HEK293T (cell line): ENCODE data around the gene FLNB.

Source experiments
- CTCF ChIA-PET: fragments of 350-600 bp; formaldehyde crosslinking; extraction: SDS; loops from one replicate; lab custom pipeline; 2021; ENCODE audit warnings: antibody characterized with exemption, inconsistent platforms; lab: Yijun Ruan, JAX
- POLR2A ChIA-PET: fragments of 350-600 bp; formaldehyde crosslinking; extraction: SDS; loops from one replicate; lab custom pipeline; 2020; ENCODE audit warnings: antibody characterized with exemption, inconsistent platforms; lab: Yijun Ruan, JAX
- DNase-seq: peaks from one replicate; pipeline ENCODE4 v3.0.0; 2012; ENCODE audit warnings: mixed read lengths; ENCODE audit errors: extremely low spot score
- ARNT ChIP-seq: fragments of 450-650 bp; IDR thresholded peaks from 2 replicates; pipeline ENCODE4 v1.6.1; 2017; ENCODE audit warnings: mild to moderate bottlenecking
- BHLHE40 ChIP-seq: fragments of 450-650 bp; IDR thresholded peaks from 2 replicates; pipeline ENCODE4 v1.6.1; 2016; ENCODE audit warnings: mild to moderate bottlenecking, moderate library complexity, borderline replicate concordance
- CTBP1 ChIP-seq: fragments of 450-650 bp; IDR thresholded peaks from 2 replicates; pipeline ENCODE4 v1.6.1; 2016; ENCODE audit warnings: borderline replicate concordance
- ELF4 ChIP-seq: fragments of 450-650 bp; IDR thresholded peaks from 2 replicates; pipeline ENCODE4 v1.6.1; 2017; ENCODE audit warnings: antibody characterized with exemption
- FOXA1 ChIP-seq: fragments of 450-650 bp; IDR thresholded peaks from 2 replicates; pipeline ENCODE4 v1.6.1; 2016; ENCODE audit warnings: mild to moderate bottlenecking
- FOXK2 ChIP-seq: fragments of 450-650 bp; IDR thresholded peaks from 2 replicates; pipeline ENCODE4 v1.6.1; 2016; ENCODE audit warnings: mild to moderate bottlenecking
- FOXM1 ChIP-seq: fragments of 450-650 bp; IDR thresholded peaks from 2 replicates; pipeline ENCODE4 v1.6.1; 2017; ENCODE audit warnings: mild to moderate bottlenecking, borderline replicate concordance
- HDGF ChIP-seq: fragments of 450-650 bp; IDR thresholded peaks from 2 replicates; pipeline ENCODE4 v1.6.1; 2017; ENCODE audit warnings: antibody characterized with exemption, borderline replicate concordance
- L3MBTL2 ChIP-seq: fragments of 450-650 bp; conservative IDR thresholded peaks from 2 replicates; pipeline ENCODE4 v1.6.1; 2016; ENCODE audit warnings: mild to moderate bottlenecking
- LEF1 ChIP-seq: fragments of 450-650 bp; IDR thresholded peaks from 2 replicates; pipeline ENCODE4 v1.6.1; 2017; ENCODE audit warnings: mild to moderate bottlenecking, borderline replicate concordance
- NFRKB ChIP-seq: fragments of 450-650 bp; IDR thresholded peaks from 2 replicates; pipeline ENCODE4 v1.6.1; 2016; ENCODE audit warnings: mild to moderate bottlenecking, moderate library complexity
- SP1 ChIP-seq: fragments of 450-650 bp; IDR thresholded peaks from 2 replicates; pipeline ENCODE4 v1.6.1; 2017
- SUZ12 ChIP-seq: fragments of 450-650 bp; IDR thresholded peaks from 2 replicates; pipeline ENCODE4 v1.6.1; 2016; ENCODE audit warnings: mild to moderate bottlenecking
- TARDBP ChIP-seq: fragments of 450-650 bp; IDR thresholded peaks from 2 replicates; pipeline ENCODE4 v1.6.1; 2016
- ZNF384 ChIP-seq: fragments of 450-650 bp; IDR thresholded peaks from 2 replicates; pipeline ENCODE4 v1.6.1; 2016
- TF ChIP-seq, protein P1 (sequence below): fragments of 450-650 bp; IDR thresholded peaks from 2 replicates; pipeline ENCODE4 v1.6.1; 2016

Gene FLNB

DNA sequence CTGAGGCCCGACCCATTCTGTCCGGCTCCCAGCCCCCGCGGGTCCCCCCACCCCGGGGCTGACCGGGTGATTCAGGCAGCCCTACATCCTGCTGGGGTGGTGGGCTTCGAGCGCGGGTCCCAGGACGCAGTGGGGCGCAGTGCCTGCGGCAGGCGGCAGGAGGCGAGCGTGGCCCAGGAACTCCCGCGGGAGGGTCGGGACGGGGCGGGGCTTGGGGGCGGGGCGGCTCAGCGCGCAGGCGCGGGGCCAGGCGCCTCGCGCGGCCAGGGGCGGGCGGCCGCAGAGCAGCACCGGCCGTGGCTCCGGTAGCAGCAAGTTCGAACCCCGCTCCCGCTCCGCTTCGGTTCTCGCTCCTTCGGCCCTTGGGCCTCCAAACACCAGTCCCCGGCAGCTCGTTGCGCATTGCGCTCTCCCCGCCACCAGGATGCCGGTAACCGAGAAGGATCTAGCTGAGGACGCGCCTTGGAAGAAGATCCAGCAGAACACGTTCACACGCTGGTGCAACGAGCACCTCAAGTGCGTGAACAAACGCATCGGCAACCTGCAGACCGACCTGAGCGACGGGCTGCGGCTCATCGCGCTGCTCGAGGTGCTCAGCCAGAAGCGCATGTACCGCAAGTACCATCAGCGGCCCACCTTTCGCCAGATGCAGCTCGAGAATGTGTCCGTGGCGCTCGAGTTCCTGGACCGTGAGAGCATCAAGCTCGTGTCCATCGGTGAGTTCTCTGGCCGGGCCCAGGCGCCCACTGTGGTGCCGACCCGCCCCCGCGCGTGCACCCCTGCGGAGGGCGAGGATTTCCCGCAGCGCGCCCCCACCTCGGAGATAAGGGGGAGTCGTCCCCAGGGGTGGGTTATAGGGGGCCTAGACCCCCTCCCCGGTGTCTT, at the start of gene FLNB:
Gene FLNB, plus strand, starts transcription at position 282 of the 885 bp plus-strand sequence. Its CDS starts 143 bp downstream, at position 425.
- peak; percentile 97 for DNase-seq
- TF ChIP-seq TARDBP (no peak), L3MBTL2 (peak; percentile 57)
- ChIA-PET POLR2A (interaction anchor here (1.1 to 1.3 kb wide), 3 partner anchors 17 to 40 kb away, joined by 3 to 5 read pairs (median 4); no protein-coding TSS in a partner anchor), CTCF (interaction anchor here (0.6 to 1.7 kb wide), 13 partner anchors 9 to 177 kb away, joined by 3 to 5 read pairs (median 3); no protein-coding TSS in a partner anchor)

DNA sequence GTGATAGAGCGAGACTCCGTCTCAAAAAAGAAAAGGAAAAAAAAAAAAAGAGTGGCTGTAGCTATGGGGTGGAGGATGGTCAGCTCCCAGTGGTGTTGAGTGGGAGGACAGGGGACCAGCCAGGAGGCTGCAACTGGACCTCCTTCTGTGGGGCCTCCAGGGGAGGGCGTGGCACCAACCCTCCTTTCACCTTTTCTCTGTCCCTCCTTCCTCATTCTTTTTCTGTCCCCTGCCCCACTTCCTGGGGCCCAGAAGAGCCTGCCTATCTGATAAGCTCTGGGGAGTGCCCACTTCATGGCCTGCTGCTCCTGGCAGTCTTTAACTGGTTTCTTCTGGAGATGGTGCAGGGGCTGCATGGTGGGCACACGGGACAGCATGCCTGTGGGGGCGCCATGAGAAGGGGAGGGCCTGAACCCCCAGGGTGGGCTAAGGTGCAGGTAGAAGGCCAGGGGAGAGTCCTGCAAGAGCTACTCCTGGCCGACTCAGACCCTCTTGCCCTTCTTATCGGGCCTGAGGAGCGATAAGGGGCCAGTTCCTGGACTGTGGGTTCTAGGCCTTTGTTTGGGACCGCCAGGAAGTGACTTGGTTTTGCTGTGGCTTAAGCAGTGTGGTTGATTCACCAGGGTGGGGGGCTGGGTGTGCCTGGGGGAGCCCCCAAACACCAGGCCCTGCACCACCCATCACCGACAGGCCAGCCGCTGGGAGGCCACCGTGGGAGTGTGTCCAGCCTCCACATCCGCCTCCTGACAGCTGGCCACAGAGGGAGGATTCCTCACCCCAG, 49.4 kb upstream of the FLNB start:
- ChIA-PET CTCF (interaction anchor here (0.8 kb wide), 1 partner anchor 177 kb away, joined by 3 read pairs; no protein-coding TSS in a partner anchor), POLR2A (no interaction called here)
- DNase-seq: no peak
- no peak for TF ChIP-seq CTBP1
- no peak for TF ChIP-seq TARDBP
- no peak for TF ChIP-seq L3MBTL2
- TF ChIP-seq FOXK2: no peak
- no peak for TF ChIP-seq SP1
- no peak for TF ChIP-seq LEF1
- no peak for TF ChIP-seq HDGF
- no peak for TF ChIP-seq NFRKB
- no peak for TF ChIP-seq FOXM1
- TF ChIP-seq BHLHE40: no peak
- TF ChIP-seq ARNT: no peak
- TF ChIP-seq SUZ12: no peak
- no peak for TF ChIP-seq FOXA1
- TF ChIP-seq ELF4: no peak
- TF ChIP-seq, protein P1, sequence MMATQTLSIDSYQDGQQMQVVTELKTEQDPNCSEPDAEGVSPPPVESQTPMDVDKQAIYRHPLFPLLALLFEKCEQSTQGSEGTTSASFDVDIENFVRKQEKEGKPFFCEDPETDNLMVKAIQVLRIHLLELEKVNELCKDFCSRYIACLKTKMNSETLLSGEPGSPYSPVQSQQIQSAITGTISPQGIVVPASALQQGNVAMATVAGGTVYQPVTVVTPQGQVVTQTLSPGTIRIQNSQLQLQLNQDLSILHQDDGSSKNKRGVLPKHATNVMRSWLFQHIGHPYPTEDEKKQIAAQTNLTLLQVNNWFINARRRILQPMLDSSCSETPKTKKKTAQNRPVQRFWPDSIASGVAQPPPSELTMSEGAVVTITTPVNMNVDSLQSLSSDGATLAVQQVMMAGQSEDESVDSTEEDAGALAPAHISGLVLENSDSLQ: no peak
- no peak for TF ChIP-seq ZNF384

DNA sequence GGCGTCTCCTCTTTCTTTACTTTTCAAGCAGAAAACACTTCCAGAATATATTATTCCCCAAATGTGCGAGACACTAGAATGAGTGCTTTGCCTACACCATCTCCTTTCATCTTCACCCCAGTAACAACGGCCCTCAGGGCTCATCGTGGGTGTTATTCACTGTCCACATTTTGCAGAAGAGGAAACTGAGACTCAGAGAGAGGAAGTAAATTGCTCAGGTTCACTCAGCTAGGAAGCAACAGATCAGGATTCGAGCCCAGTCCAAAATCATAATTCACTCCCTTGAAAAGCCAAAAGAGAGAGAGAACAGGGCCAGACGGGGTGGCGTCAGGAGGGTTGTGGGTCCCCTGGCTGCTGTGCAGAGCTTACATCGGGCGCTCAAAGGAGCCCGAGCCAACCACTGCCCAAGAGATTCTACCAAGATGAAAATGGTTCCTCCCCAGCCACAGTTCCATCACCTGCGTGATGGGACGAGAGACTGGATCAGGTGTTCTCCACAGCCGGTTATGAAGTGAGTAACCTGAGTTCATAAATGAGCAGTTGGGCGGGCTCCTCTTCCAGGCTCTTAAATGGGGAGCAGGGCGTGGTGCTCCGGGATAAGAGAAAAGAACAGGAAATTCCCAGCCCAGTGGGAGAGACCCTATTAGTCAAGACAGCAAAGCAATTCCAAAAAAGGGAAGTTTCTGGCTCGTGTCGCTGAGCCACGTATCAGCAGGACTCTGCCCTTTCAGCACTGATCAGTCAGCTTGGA, 48.6 kb upstream of the FLNB start:
- CTCF ChIA-PET: no interaction called here
- no peak for DNase-seq
- TF ChIP-seq FOXK2: no peak
- no peak for TF ChIP-seq ARNT
- TF ChIP-seq CTBP1: no peak
- TF ChIP-seq TARDBP: no peak
- no peak for TF ChIP-seq FOXM1
- no peak for TF ChIP-seq L3MBTL2
- TF ChIP-seq ELF4: no peak
- TF ChIP-seq, protein P1: no peak
- TF ChIP-seq NFRKB: no peak
- TF ChIP-seq ZNF384: no peak
- TF ChIP-seq SP1: no peak
- TF ChIP-seq HDGF: no peak
- TF ChIP-seq FOXA1: no peak
- POLR2A ChIA-PET: no interaction called here

GRCh38 chr3:57960174-57960505, 48.1 kb upstream of the FLNB start:
- no peak for TF ChIP-seq HDGF
- TF ChIP-seq ARNT: no peak
- no peak for TF ChIP-seq TARDBP
- no peak for TF ChIP-seq SUZ12
- TF ChIP-seq L3MBTL2: no peak
- TF ChIP-seq FOXA1: no peak
- no peak for TF ChIP-seq FOXK2
- TF ChIP-seq NFRKB: no peak
- TF ChIP-seq, protein P1: no peak
- TF ChIP-seq ELF4: no peak
- no peak for TF ChIP-seq ZNF384
- no peak for TF ChIP-seq SP1
- no peak for TF ChIP-seq FOXM1
- TF ChIP-seq BHLHE40: no peak
- no peak for TF ChIP-seq LEF1
- no peak for TF ChIP-seq CTBP1
- no peak for DNase-seq
- CTCF ChIA-PET: no interaction called here
- POLR2A ChIA-PET: no interaction called here

DNA sequence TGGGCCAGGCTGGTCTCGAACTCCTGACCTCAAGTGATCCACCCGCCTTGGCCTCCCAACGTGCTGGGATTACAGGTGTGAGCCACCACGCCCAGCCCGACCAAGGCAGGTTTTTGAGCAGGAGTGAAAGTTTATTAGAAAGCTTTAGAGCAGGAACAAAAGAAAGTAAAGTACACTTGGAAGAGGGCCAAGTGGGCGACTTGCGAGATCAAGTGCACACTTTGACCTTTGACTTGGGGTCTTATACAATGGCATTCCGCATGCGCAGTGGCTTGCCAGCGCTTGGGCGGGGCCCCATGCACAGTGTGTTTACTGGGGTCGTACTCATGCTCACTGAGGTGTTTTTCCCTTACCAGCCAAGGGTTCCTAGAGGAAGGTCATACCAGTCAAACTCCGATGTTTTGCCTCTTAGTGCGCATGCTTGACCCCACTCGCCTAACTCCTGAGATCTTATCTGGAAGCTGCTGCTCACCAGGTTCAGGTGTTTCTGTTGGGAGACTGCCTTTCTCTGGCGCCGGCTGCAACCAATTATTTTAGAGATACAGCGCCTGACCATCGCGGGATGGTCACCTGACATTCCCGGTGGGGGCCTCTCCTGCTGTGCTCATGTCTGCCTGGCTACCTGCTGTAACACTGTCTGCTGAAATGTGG, 46.9 kb upstream of the FLNB start:
- CTCF ChIA-PET: no interaction called here
- POLR2A ChIA-PET: interaction anchor here (1.0 kb wide), 1 partner anchor 9 kb away, joined by 3 read pairs; no protein-coding TSS in a partner anchor
- DNase-seq: no peak
- no peak for TF ChIP-seq NFRKB
